ENCODE measurements around the gene RNU1-4. TPM values are rescaled to one million over a fixed set of nuclear protein-coding genes. Genes with fewer than 3 reads are reported as not detected.
"Not testable (repeated sequence)": the region's sequence is repeated elsewhere in the genome, so short reads cannot be mapped to it uniquely, and the experiment has no call there.

RNU1-4 gene
- total and polyA plus RNA-seq, 2 experiments from 2014 or later: not detected

GRCh38 chr1:16702280-16702679 lies 38.0 kb upstream of the RNU1-4 start:
- not testable (repeated sequence) for DNase-seq (ENCODE audit: low spot score); H3K27me3 Mint-ChIP-seq (ENCODE audit: insufficient read depth, low read depth, poor library complexity); H2AFZ ChIP-seq; H3F3A ChIP-seq (replicated peaks; ENCODE audit: low read depth); H3K4me1 Mint-ChIP-seq; H3K4me1 ChIP-seq (ENCODE audit: insufficient read depth); H3K27ac Mint-ChIP-seq; H3K4me3 Mint-ChIP-seq; H3K4me3 ChIP-seq; H3K9me3 Mint-ChIP-seq; ATAC-seq; H3K36me3 Mint-ChIP-seq (ENCODE audit: low read depth); H3K4me2 ChIP-seq; H4K20me1 ChIP-seq (replicated peaks; ENCODE audit: insufficient read depth); H3K36me3 ChIP-seq (ENCODE audit: insufficient read depth); H3K79me2 ChIP-seq (replicated peaks; ENCODE audit: insufficient read depth); H3K9me2 ChIP-seq (ENCODE audit: insufficient read depth); H3K27ac ChIP-seq (ENCODE audit: low read depth)
- H3K27me3 ChIP-seq (ENCODE audit: insufficient read depth): peaks cover 16% of the 10 kb centered on the region

DNA sequence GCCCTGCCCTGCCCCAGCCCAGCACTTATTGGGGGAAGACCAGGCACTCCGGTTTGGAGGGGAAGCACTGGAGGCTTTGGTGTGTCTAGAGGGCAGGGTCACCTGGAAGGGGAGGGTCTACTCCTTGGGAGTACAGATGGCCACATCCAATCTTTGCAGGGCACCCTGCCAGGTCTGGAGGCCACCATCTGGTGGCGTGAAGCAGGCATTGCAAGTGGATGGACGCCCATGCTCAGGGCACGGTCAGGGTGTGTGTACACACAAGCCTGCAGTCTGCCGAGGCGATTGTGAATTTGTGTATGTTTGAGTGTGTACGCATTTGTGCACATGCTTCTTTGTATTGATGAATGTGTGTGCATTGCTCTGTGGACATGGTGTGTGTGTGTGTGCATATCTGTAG lies 37.2 kb upstream of the RNU1-4 start:
- not testable (repeated sequence) for H3K79me2 ChIP-seq (replicated peaks; ENCODE audit: insufficient read depth); H4K20me1 ChIP-seq (replicated peaks; ENCODE audit: insufficient read depth); H3K4me1 ChIP-seq (ENCODE audit: insufficient read depth); H3K27ac ChIP-seq (ENCODE audit: low read depth); H3K4me2 ChIP-seq; H3K4me3 ChIP-seq; DNase-seq (ENCODE audit: low spot score); H3K27ac Mint-ChIP-seq; H3K9me2 ChIP-seq (ENCODE audit: insufficient read depth); H3K4me1 Mint-ChIP-seq; H3K36me3 Mint-ChIP-seq (ENCODE audit: low read depth); H2AFZ ChIP-seq; H3F3A ChIP-seq (replicated peaks; ENCODE audit: low read depth); H3K36me3 ChIP-seq (ENCODE audit: insufficient read depth); H3K4me3 Mint-ChIP-seq; H3K27me3 Mint-ChIP-seq (ENCODE audit: insufficient read depth, low read depth, poor library complexity); H3K9me3 Mint-ChIP-seq
- peaks cover 16% of the 10 kb centered on the region for H3K27me3 ChIP-seq (ENCODE audit: insufficient read depth)
- ATAC-seq: peak; percentile 14

GRCh38 chr1:16703602-16704001 lies 36.7 kb upstream of the RNU1-4 start:
- DNase-seq (ENCODE audit: low spot score); H3K4me2 ChIP-seq; H3K27ac Mint-ChIP-seq; H3K27ac ChIP-seq (ENCODE audit: low read depth); H3K9me3 Mint-ChIP-seq; H3K36me3 ChIP-seq (ENCODE audit: insufficient read depth); H3F3A ChIP-seq (replicated peaks; ENCODE audit: low read depth); H3K27me3 Mint-ChIP-seq (ENCODE audit: insufficient read depth, low read depth, poor library complexity); H3K4me3 ChIP-seq; H3K4me1 Mint-ChIP-seq; H4K20me1 ChIP-seq (replicated peaks; ENCODE audit: insufficient read depth); H3K36me3 Mint-ChIP-seq (ENCODE audit: low read depth); H3K9me2 ChIP-seq (ENCODE audit: insufficient read depth); H3K4me1 ChIP-seq (ENCODE audit: insufficient read depth); H2AFZ ChIP-seq; H3K4me3 Mint-ChIP-seq; H3K79me2 ChIP-seq (replicated peaks; ENCODE audit: insufficient read depth); ATAC-seq: not testable (repeated sequence)
- H3K27me3 ChIP-seq (ENCODE audit: insufficient read depth): peaks cover 13% of the 10 kb centered on the region

DNA sequence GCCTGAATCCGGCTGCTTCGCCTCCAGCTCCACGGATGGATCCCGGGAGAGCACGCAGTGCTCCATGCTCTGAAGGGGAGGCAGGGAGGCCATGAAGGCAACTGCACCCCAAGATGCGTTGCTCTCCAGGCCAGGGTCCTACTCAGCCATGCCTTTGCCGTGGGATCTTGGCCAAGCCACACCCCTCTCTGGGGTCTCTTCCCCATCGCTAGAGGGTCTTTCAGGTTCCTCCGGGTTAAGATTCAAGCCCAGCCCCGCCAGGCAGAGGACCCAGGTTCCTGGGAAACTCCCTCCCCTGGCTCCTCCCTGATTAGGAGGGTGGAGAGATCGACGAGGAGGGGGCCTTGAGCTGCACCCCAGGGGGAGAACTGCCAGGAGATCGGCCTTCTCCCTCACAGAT lies 36.2 kb upstream of the RNU1-4 start:
- H3K4me3 Mint-ChIP-seq; H3K36me3 ChIP-seq (ENCODE audit: insufficient read depth); H3K4me1 ChIP-seq (ENCODE audit: insufficient read depth); H3K4me2 ChIP-seq; H3K9me3 Mint-ChIP-seq; H3K79me2 ChIP-seq (replicated peaks; ENCODE audit: insufficient read depth); H3K9me2 ChIP-seq (ENCODE audit: insufficient read depth); H3K27me3 Mint-ChIP-seq (ENCODE audit: insufficient read depth, low read depth, poor library complexity); H3K27ac Mint-ChIP-seq; H2AFZ ChIP-seq; DNase-seq (ENCODE audit: low spot score); H3F3A ChIP-seq (replicated peaks; ENCODE audit: low read depth); H3K4me3 ChIP-seq; H3K36me3 Mint-ChIP-seq (ENCODE audit: low read depth); ATAC-seq; H4K20me1 ChIP-seq (replicated peaks; ENCODE audit: insufficient read depth); H3K27ac ChIP-seq (ENCODE audit: low read depth); H3K4me1 Mint-ChIP-seq: not testable (repeated sequence)
- peaks cover 11% of the 10 kb centered on the region for H3K27me3 ChIP-seq (ENCODE audit: insufficient read depth)

- not testable (repeated sequence) for H3K4me2 ChIP-seq; H3K36me3 ChIP-seq (ENCODE audit: insufficient read depth); H3K4me3 Mint-ChIP-seq; H3K79me2 ChIP-seq (replicated peaks; ENCODE audit: insufficient read depth); H3K36me3 Mint-ChIP-seq (ENCODE audit: low read depth); H3K4me3 ChIP-seq; DNase-seq (ENCODE audit: low spot score); ATAC-seq; H3K27ac Mint-ChIP-seq; H3K4me1 Mint-ChIP-seq; H3K27me3 ChIP-seq (ENCODE audit: insufficient read depth); H4K20me1 ChIP-seq (replicated peaks; ENCODE audit: insufficient read depth); H3K9me2 ChIP-seq (ENCODE audit: insufficient read depth); H3K27ac ChIP-seq (ENCODE audit: low read depth); H3K27me3 Mint-ChIP-seq (ENCODE audit: insufficient read depth, low read depth, poor library complexity); H3K4me1 ChIP-seq (ENCODE audit: insufficient read depth); H3K9me3 Mint-ChIP-seq; H3F3A ChIP-seq (replicated peaks; ENCODE audit: low read depth); H2AFZ ChIP-seq
Measured at GRCh38 chr1:16704502-16705100, 35.7 kb upstream of the RNU1-4 start.

GRCh38 chr1:16706302-16706701 lies 34.0 kb upstream of the RNU1-4 start:
- H3F3A ChIP-seq (replicated peaks; ENCODE audit: low read depth); H3K36me3 Mint-ChIP-seq (ENCODE audit: low read depth); H3K4me3 ChIP-seq; H3K4me1 ChIP-seq (ENCODE audit: insufficient read depth); H3K79me2 ChIP-seq (replicated peaks; ENCODE audit: insufficient read depth); H3K9me3 Mint-ChIP-seq; H2AFZ ChIP-seq; H3K4me2 ChIP-seq; H3K27ac ChIP-seq (ENCODE audit: low read depth); H3K36me3 ChIP-seq (ENCODE audit: insufficient read depth); DNase-seq (ENCODE audit: low spot score); H3K9me2 ChIP-seq (ENCODE audit: insufficient read depth); H4K20me1 ChIP-seq (replicated peaks; ENCODE audit: insufficient read depth); H3K4me1 Mint-ChIP-seq; ATAC-seq; H3K27me3 ChIP-seq (ENCODE audit: insufficient read depth); H3K27me3 Mint-ChIP-seq (ENCODE audit: insufficient read depth, low read depth, poor library complexity); H3K4me3 Mint-ChIP-seq; H3K27ac Mint-ChIP-seq: not testable (repeated sequence)
